Prostate gland (tissue), 2 donors: ENCODE measurements around the gene NPIPB8.
"Not testable (repeated sequence)": the region's sequence is repeated elsewhere in the genome, so short reads cannot be mapped to it uniquely, and the experiment has no call there.

Experiments used
- POLR2A ChIP-seq: fragments of 450-650 bp; IDR thresholded peaks from one replicate; pipeline ENCODE4 v1.6.1; 2016; ENCODE audit warnings: antibody characterized with exemption, mild to moderate bottlenecking
- POLR2AphosphoS5 ChIP-seq: sonication (generic); formaldehyde crosslinking; IDR thresholded peaks from one replicate; pipeline ENCODE4 v1.6.1; 2017; ENCODE audit warnings: antibody characterized with exemption
- TF ChIP-seq, protein P1 (sequence below), 4 experiments: fragments of 200-600 bp in 2 of 4; fragments of 450-650 bp in 2 of 4; sonication (generic) in 2 of 4; IDR thresholded peaks; 1 replicate in 3 of 4; 2 replicates in 1 of 4; pipeline ENCODE4 v1.5.1; 2016 to 2019; ENCODE audit warnings: antibody characterized with exemption in 4 of 4, mild to moderate bottlenecking in 2 of 4, moderate library complexity in 2 of 4

- not testable (repeated sequence) for TF ChIP-seq POLR2AphosphoS5, POLR2A
- TF ChIP-seq, protein P1, sequence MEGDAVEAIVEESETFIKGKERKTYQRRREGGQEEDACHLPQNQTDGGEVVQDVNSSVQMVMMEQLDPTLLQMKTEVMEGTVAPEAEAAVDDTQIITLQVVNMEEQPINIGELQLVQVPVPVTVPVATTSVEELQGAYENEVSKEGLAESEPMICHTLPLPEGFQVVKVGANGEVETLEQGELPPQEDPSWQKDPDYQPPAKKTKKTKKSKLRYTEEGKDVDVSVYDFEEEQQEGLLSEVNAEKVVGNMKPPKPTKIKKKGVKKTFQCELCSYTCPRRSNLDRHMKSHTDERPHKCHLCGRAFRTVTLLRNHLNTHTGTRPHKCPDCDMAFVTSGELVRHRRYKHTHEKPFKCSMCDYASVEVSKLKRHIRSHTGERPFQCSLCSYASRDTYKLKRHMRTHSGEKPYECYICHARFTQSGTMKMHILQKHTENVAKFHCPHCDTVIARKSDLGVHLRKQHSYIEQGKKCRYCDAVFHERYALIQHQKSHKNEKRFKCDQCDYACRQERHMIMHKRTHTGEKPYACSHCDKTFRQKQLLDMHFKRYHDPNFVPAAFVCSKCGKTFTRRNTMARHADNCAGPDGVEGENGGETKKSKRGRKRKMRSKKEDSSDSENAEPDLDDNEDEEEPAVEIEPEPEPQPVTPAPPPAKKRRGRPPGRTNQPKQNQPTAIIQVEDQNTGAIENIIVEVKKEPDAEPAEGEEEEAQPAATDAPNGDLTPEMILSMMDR (IDR thresholded peaks at IDR 0.05), result not testable (repeated sequence)
These were observed 2.1 kb downstream of the NPIPB8 start for GRCh38 chr16:28639959-28640358.
